GM12878 (cell line): ENCODE data around the gene TAPBPL. TPM values are rescaled to one million over a fixed set of nuclear protein-coding genes. Genes with fewer than 3 reads are reported as not detected.

ENCODE experiments used
- ATAC-seq: fragments of 200-7000 bp; cut with Tn5 transposase; 3 replicates; pipeline ENCODE4 v1.9.1; 2020; ENCODE audit warnings: mild to moderate bottlenecking, moderate library complexity
- BruUV-seq: library from RNA; stranded (reverse); fragments of 400-500 nt; replicated peaks from 2 replicates; lab custom pipeline; 2021; lab: Mats Ljungman, UMichigan
- CTCF ChIA-PET: fragments of 300-600 bp; sonication (Branson Sonifier 250); formaldehyde crosslinking; extraction: SDS; loops from one replicate; lab custom pipeline; 2021; ENCODE audit warnings: inconsistent platforms; lab: Yijun Ruan, JAX
- POLR2A ChIA-PET: fragments of 350-600 bp; formaldehyde crosslinking; extraction: SDS; loops from one replicate; lab custom pipeline; 2021; ENCODE audit warnings: inconsistent platforms; lab: Charles Lee
- RAD21 ChIA-PET: fragments of 300-600 bp; sonication (Branson Sonifier 250); formaldehyde crosslinking; loops from one replicate; lab custom pipeline; 2023; ENCODE audit warnings: antibody characterized with exemption; ENCODE audit not compliant: unreplicated experiment; lab: Charles Lee
- SMC1A ChIA-PET: fragments of 300-600 bp; sonication (Branson Sonifier 250); formaldehyde crosslinking; loops from one replicate; lab custom pipeline; 2023; ENCODE audit not compliant: unreplicated experiment, uncharacterized antibody; lab: Charles Lee
- DNase-seq: peaks from one replicate; pipeline ENCODE4 v3.0.0-alpha.2; 2011; ENCODE audit warnings: low read depth, low spot score
- FAIRE-seq: peaks from 3 replicates; lab custom pipeline; 2011; peaks lifted over from hg19 to GRCh38; lab: Jason Lieb, UNC
- H2AFZ ChIP-seq: 2 replicates; pipeline ENCODE4 v1.6.0; 2011; ENCODE audit warnings: low read depth, low read length, control low read depth; ENCODE audit not compliant: control insufficient read depth
- H3K27ac ChIP-seq: 2 replicates; pipeline ENCODE4 v1.5.1; 2011; ENCODE audit warnings: control low read depth; ENCODE audit not compliant: control insufficient read depth, insufficient read depth
- H3K27me3 ChIP-seq, 2 experiments: replicated peaks in 1 of 2; 2 replicates each; pipeline versions ENCODE4 v1.6.0 to v1.6.1; 2011; ENCODE audit warnings: low read length in 1 of 2; ENCODE audit not compliant: control insufficient read depth in 2 of 2, insufficient read depth in 2 of 2
- H3K36me3 ChIP-seq, 2 experiments: 2 replicates each; pipeline ENCODE4 v1.5.1; 2011; ENCODE audit warnings: low read length in 1 of 2; ENCODE audit not compliant: control insufficient read depth in 2 of 2, insufficient read depth in 2 of 2
- H3K4me1 ChIP-seq: 2 replicates; pipeline ENCODE4 v1.6.1; 2011; ENCODE audit warnings: mild to moderate bottlenecking, low read length, moderate library complexity, mixed read lengths; ENCODE audit not compliant: control insufficient read depth, insufficient read depth
- H3K4me2 ChIP-seq: 2 replicates; pipeline ENCODE4 v1.6.0; 2011; ENCODE audit warnings: control low read depth; ENCODE audit not compliant: control insufficient read depth, insufficient read depth
- H3K4me3 ChIP-seq: fragments of 200-600 bp; sonication (generic); 2 replicates; pipeline ENCODE4 v1.5.1; 2016
- H3K79me2 ChIP-seq: 2 replicates; pipeline ENCODE4 v1.6.0; 2011; ENCODE audit warnings: low read length; ENCODE audit not compliant: control insufficient read depth, insufficient read depth
- H3K9ac ChIP-seq: 2 replicates; pipeline ENCODE4 v1.8.0; 2011; ENCODE audit warnings: low read length, control low read depth, mixed read lengths; ENCODE audit not compliant: control insufficient read depth, insufficient read depth
- H3K9me3 ChIP-seq: replicated peaks from 3 replicates; pipeline ENCODE4 v1.5.1; 2011; ENCODE audit warnings: mild to moderate bottlenecking, low read length; ENCODE audit not compliant: control insufficient read depth, insufficient read depth
- H4K20me1 ChIP-seq: 2 replicates; pipeline ENCODE4 v1.6.0; 2011; ENCODE audit not compliant: control insufficient read depth, insufficient read depth
- ATF7 ChIP-seq: fragments of 450-650 bp; IDR thresholded peaks from 2 replicates; pipeline ENCODE4 v1.6.1; 2016; ENCODE audit warnings: low read depth, mild to moderate bottlenecking
- JUND ChIP-seq: IDR thresholded peaks from 2 replicates; pipeline ENCODE4 v1.6.1; 2012; ENCODE audit warnings: low read depth, mild to moderate bottlenecking, low read length, improper control_type of control experiment, moderate library complexity
- MEF2B ChIP-seq: fragments of 450-650 bp; IDR thresholded peaks from 2 replicates; pipeline ENCODE4 v1.6.1; 2018; ENCODE audit warnings: mild to moderate bottlenecking, moderate library complexity; ENCODE audit not compliant: partially characterized antibody, poor library complexity, severe bottlenecking
- MTA2 ChIP-seq: fragments of 450-650 bp; IDR thresholded peaks from 2 replicates; pipeline ENCODE4 v1.6.1; 2016; ENCODE audit warnings: low read depth, mild to moderate bottlenecking, moderate library complexity
- MTA3 ChIP-seq: IDR thresholded peaks from 2 replicates; pipeline ENCODE4 v1.6.1; 2012; ENCODE audit warnings: low read length, inconsistent platforms, borderline replicate concordance
- NKRF ChIP-seq: fragments of 450-650 bp; conservative IDR thresholded peaks from 2 replicates; pipeline ENCODE4 v1.6.1; 2017; ENCODE audit warnings: mild to moderate bottlenecking, moderate library complexity
- POU2F2 ChIP-seq: IDR thresholded peaks from 3 replicates; pipeline ENCODE4 v1.6.1; 2011; ENCODE audit warnings: low read depth, mild to moderate bottlenecking, low read length, borderline replicate concordance
- REST ChIP-seq: IDR thresholded peaks from 2 replicates; pipeline ENCODE4 v1.6.1; 2012; ENCODE audit warnings: mild to moderate bottlenecking, low read depth, low read length
- RUNX3 ChIP-seq: IDR thresholded peaks from 2 replicates; pipeline ENCODE4 v1.6.1; 2012; ENCODE audit warnings: low read length, inconsistent platforms
- SRF ChIP-seq, 2 experiments: IDR thresholded peaks; 2 replicates each; pipeline ENCODE4 v1.6.1; 2011; ENCODE audit warnings: low read depth in 2 of 2, low read length in 2 of 2, mild to moderate bottlenecking in 1 of 2, moderate library complexity in 1 of 2
- USF1 ChIP-seq: IDR thresholded peaks from 2 replicates; pipeline ENCODE4 v1.6.1; 2011; ENCODE audit warnings: borderline replicate concordance, low read depth, mild to moderate bottlenecking, moderate library complexity, mixed read lengths, low read length; ENCODE audit not compliant: insufficient read depth; ENCODE audit errors: extremely low read length
- YBX1 ChIP-seq: fragments of 450-650 bp; IDR thresholded peaks from 2 replicates; pipeline ENCODE4 v1.6.1; 2016; ENCODE audit warnings: antibody characterized with exemption
- ZZZ3 ChIP-seq: IDR thresholded peaks from 2 replicates; pipeline ENCODE4 v1.6.1; 2011; ENCODE audit warnings: low read depth; ENCODE audit not compliant: control insufficient read depth, insufficient read length
- WGBS: methylation state at CpG from one replicate; pipeline ENCODE4 v1.1.6; 2016; ENCODE audit warnings: low lambda C conversion rate; ENCODE audit not compliant: insufficient replicate concordance, insufficient coverage; ENCODE audit errors: missing lambda C conversion rate; 5-methylcytosine and 5-hydroxymethylcytosine counted together
- in situ Hi-C: fragments of 300-500 bp; cut with MboI; formaldehyde crosslinking; loops from 9 replicates; pipeline ENCODE4 v1.14.3; 2018; ENCODE audit warnings: mixed read lengths
- intact Hi-C: fragments of 100-400 bp; cut with micrococcal nuclease; formaldehyde crosslinking; loops from one replicate; pipeline ENCODE4 v1.14.2; 2022; ENCODE audit not compliant: unreplicated experiment
- polyA plus RNA-seq, 11 experiments: library from polyadenylated mRNA; depleted of rRNA in 4 of 11; unstranded in 6 of 11; stranded (reverse) in 5 of 11; fragments of >200 nt; fragmentation: Nextera tagmentation in 4 of 11; fragmentation: Illumina TruSeq in 1 of 11; extraction: Ambion mirVana in 4 of 11; extraction: Trizol in 1 of 11; gene quantifications; 1 replicate in 1 of 11; 2 replicates in 10 of 11; pipeline versions ENCODE4 v1.2.1 to v1.2.3, GENCODE V29; 2011 to 2016; ENCODE audit warnings: inconsistent platforms in 2 of 11, missing spikeins in 2 of 11, low read depth in 1 of 11
- total RNA-seq, 4 experiments: library from RNA; depleted of rRNA in 3 of 4; stranded (reverse); fragments of >200 nt in 3 of 4; fragmentation: Illumina TruSeq in 1 of 4; extraction: Trizol in 1 of 4; gene quantifications; 2 replicates each; pipeline versions ENCODE4 v1.2.1 to v1.2.3, GENCODE V29; 2013 to 2021

The TAPBPL gene
- total and polyA plus RNA-seq, 10 of the 15 experiments (the other 5 are each of a cell fraction or from before 2014, with no cell fraction given): 12.4 to 45.0 (median 29.9) TPM

GRCh38 chr12:6461401-6462233, 9.8 kb downstream of the TAPBPL start:
- peaks cover 59% of the 10 kb centered on the region for H3K79me2 ChIP-seq
- POLR2A ChIA-PET: interaction anchor here (0.6 to 10.3 kb wide), 20 partner anchors 9 to 464 kb away, joined by 3 to 384 read pairs (median 4); partner anchors contain the start of genes CD27, GAPDH, MRPL51 and TAPBPL
- no peaks in the 10 kb centered on the region for H3K27me3 ChIP-seq
- FAIRE-seq (peak; percentile 95), ATAC-seq (peak; percentile 92), DNase-seq (peak; percentile 95)
- RAD21 ChIA-PET: interaction anchor here (0.6 to 8.8 kb wide), 19 partner anchors 9 to 231 kb away, joined by 3 to 319 read pairs (median 5); partner anchors contain the start of genes CD27, MRPL51, TAPBPL and VAMP1
- TSS peak; percentile 10 for BruUV-seq
- H3K27ac ChIP-seq: peak overlapping the region; percentile 89
- H3K9me3 ChIP-seq: no peaks in the 10 kb centered on the region
- H3K4me1 ChIP-seq: peaks cover 51% of the 10 kb centered on the region
- peak overlapping the region; percentile 33; the same call in 1 of the 2 replicates for H3K4me3 ChIP-seq
- SMC1A ChIA-PET: interaction anchor here (0.9 to 8.7 kb wide), 18 partner anchors 9 to 139 kb away, joined by 3 to 169 read pairs (median 4); partner anchors contain the start of genes CD27, GAPDH, MRPL51 and TAPBPL
- CTCF ChIA-PET: interaction anchor here (0.7 to 7.3 kb wide), 16 partner anchors 8 to 474 kb away, joined by 3 to 147 read pairs (median 6); partner anchors contain the start of genes CD27, TAPBPL and VAMP1
- WGBS: 4% methylated on average over 15 of the region's 15 CpGs
- peaks cover 36 to 46% of the 10 kb centered on the region in 2 experiments for H3K36me3 ChIP-seq
- H3K9ac ChIP-seq: peak overlapping the region; percentile 64
- no peak overlapping the region for H2AFZ ChIP-seq
- intact Hi-C loops (no loop called here), in situ Hi-C loops (loop anchor here (5.0 kb wide), 1 partner anchor 34 kb away; no protein-coding TSS in a partner anchor)
- H3K4me2 ChIP-seq: peak overlapping the region; percentile 75
- H4K20me1 ChIP-seq: no peaks in the 10 kb centered on the region
- no peak; the same call in 1 of the 2 replicates for TF ChIP-seq MTA3
- peak; percentile 72 for TF ChIP-seq MEF2B
- peak; percentile 76 for TF ChIP-seq POU2F2
- peak; percentile 43; the same call in 1 of the 2 replicates for TF ChIP-seq NKRF
- no peak for TF ChIP-seq ZZZ3
- TF ChIP-seq YBX1: no peak
- TF ChIP-seq REST: no peak
- peak; percentile 92 for TF ChIP-seq RUNX3
- peak; percentile 78; the same call in 1 of the 2 replicates for TF ChIP-seq MTA2
- TF ChIP-seq JUND: no peak
- TF ChIP-seq ATF7: peak; percentile 77
- no peak for TF ChIP-seq USF1
- peak in 1 of 2 experiments; percentile 44; a peak in 1 of 4 replicates for TF ChIP-seq SRF (IDR thresholded peaks at IDR 0.05; ENCODE audit: low read depth in 2 of 2, low read length in 2 of 2)
